HG02870 (cell line): ENCODE measurements around the gene HP1BP3.
"Not testable (repeated sequence)": the region's sequence is repeated elsewhere in the genome, so short reads cannot be mapped to it uniquely, and the experiment has no call there.

Experiments
- ATAC-seq: cut with Tn5 transposase; IDR thresholded peaks from one replicate; pipeline ENCODE4 v1.9.1; 2021; ENCODE audit warnings: mild to moderate bottlenecking, moderate library complexity; ENCODE audit not compliant: unreplicated experiment

The HP1BP3 gene

GRCh38 chr1:20728371-20729154 lies 58.5 kb downstream of the HP1BP3 start:
- ATAC-seq: no peak

GRCh38 chr1:20727746-20728316 lies 59.3 kb downstream of the HP1BP3 start:
- ATAC-seq: no peak

GRCh38 chr1:20726932-20727745 lies 60.0 kb downstream of the HP1BP3 start:
- ATAC-seq: no peak

GRCh38 chr1:20726118-20726911 lies 60.8 kb downstream of the HP1BP3 start:
- ATAC-seq: no peak

GRCh38 chr1:20725189-20726117 lies 61.7 kb downstream of the HP1BP3 start:
- no peak for ATAC-seq

- ATAC-seq: no peak
Observed at GRCh38 chr1:20724364-20725188, 62.5 kb downstream of the HP1BP3 start.

GRCh38 chr1:20723537-20724363 lies 63.4 kb downstream of the HP1BP3 start:
- no peak for ATAC-seq

- ATAC-seq: no peak
Observed at GRCh38 chr1:20723159-20723536, 64.0 kb downstream of the HP1BP3 start.

- no peak for ATAC-seq
Observed at GRCh38 chr1:20721117-20722061, 65.7 kb downstream of the HP1BP3 start.

GRCh38 chr1:20720631-20721091 lies 66.4 kb downstream of the HP1BP3 start:
- no peak for ATAC-seq

GRCh38 chr1:20719871-20720620 lies 67.1 kb downstream of the HP1BP3 start:
- no peak for ATAC-seq

- ATAC-seq: no peak
Observed at GRCh38 chr1:20719261-20719660, 67.8 kb downstream of the HP1BP3 start.

GRCh38 chr1:20718343-20718882 lies 68.7 kb downstream of the HP1BP3 start:
- not testable (repeated sequence) for ATAC-seq

- ATAC-seq: no peak
Observed at GRCh38 chr1:20717452-20718342, 69.4 kb downstream of the HP1BP3 start, which contains the start of gene KIF17. Gene KIF17 (minus strand): TSS chr1:20718007. CDS start chr1:20717706, 301 bp downstream.

GRCh38 chr1:20716232-20716631 lies 70.9 kb downstream of the HP1BP3 start:
- no peak for ATAC-seq
